HEK293 (cell line): ENCODE results near the gene TPP1.
A peak's percentile ranks its signal among the peaks of the same experiment; 100 is the strongest.

Experiments used
- CTCF ChIA-PET: fragments of 350-600 bp; formaldehyde crosslinking; extraction: SDS; loops from one replicate; lab custom pipeline; 2021; ENCODE audit warnings: antibody characterized with exemption; lab: Yijun Ruan, JAX
- POLR2A ChIA-PET: fragments of 300-600 bp; formaldehyde crosslinking; extraction: SDS; loops from one replicate; lab custom pipeline; 2020; ENCODE audit warnings: antibody characterized with exemption, inconsistent platforms; lab: Yijun Ruan, JAX
- H3K27ac ChIP-seq: fragments of 200-500 bp; sonication (Bioruptor generic); 2 replicates; pipeline ENCODE4 v1.5.1; 2014; ENCODE audit warnings: low read depth, low read length, control low read depth, inconsistent platforms; ENCODE audit errors: extremely low read depth
- H3K36me3 ChIP-seq, 2 experiments: fragments of 200-500 bp in 1 of 2; sonication (Bioruptor generic) in 1 of 2; 1 replicate in 1 of 2; 2 replicates in 1 of 2; pipeline ENCODE4 v1.5.1; 2014 to 2017; ENCODE audit warnings: inconsistent platforms in 2 of 2, low read length in 2 of 2; ENCODE audit not compliant: control insufficient read depth in 2 of 2, insufficient read depth in 1 of 2
- H3K4me1 ChIP-seq: fragments of 200-500 bp; sonication (Bioruptor generic); 2 replicates; pipeline ENCODE4 v1.5.1; 2014; ENCODE audit warnings: mild to moderate bottlenecking, low read length, inconsistent platforms; ENCODE audit not compliant: control insufficient read depth, insufficient read depth
- H3K4me3 ChIP-seq: 2 replicates; pipeline ENCODE4 v1.5.1; 2011; ENCODE audit warnings: low read depth, mild to moderate bottlenecking, control low read depth, low read length, moderate library complexity
- H3K9me3 ChIP-seq: fragments of 200-500 bp; sonication (Bioruptor generic); 2 replicates; pipeline ENCODE4 v1.5.1; 2014; ENCODE audit warnings: low read depth, low read length, inconsistent platforms; ENCODE audit not compliant: control insufficient read depth, insufficient read depth
- HIC1 ChIP-seq: fragments of 450-650 bp; formaldehyde crosslinking; IDR thresholded peaks from 2 replicates; pipeline ENCODE4 v1.5.1; 2016; ENCODE audit warnings: missing biosample characterization, missing genetic modification characterization
- KLF10 ChIP-seq: fragments of 450-650 bp; IDR thresholded peaks from 2 replicates; pipeline ENCODE4 v1.5.1; 2018; ENCODE audit warnings: missing biosample characterization, mild to moderate bottlenecking, missing genetic modification characterization
- KLF9 ChIP-seq: fragments of 450-650 bp; formaldehyde crosslinking; IDR thresholded peaks from 2 replicates; pipeline ENCODE4 v1.5.1; 2016; ENCODE audit warnings: missing biosample characterization, missing genetic modification characterization, low read depth
- PRDM2 ChIP-seq: fragments of 450-650 bp; formaldehyde crosslinking; IDR thresholded peaks from 2 replicates; pipeline ENCODE4 v1.5.1; 2016; ENCODE audit warnings: missing biosample characterization, missing genetic modification characterization, borderline replicate concordance
- SCRT2 ChIP-seq: fragments of 450-650 bp; formaldehyde crosslinking; IDR thresholded peaks from 2 replicates; pipeline ENCODE4 v1.5.1; 2016; ENCODE audit warnings: missing biosample characterization, missing genetic modification characterization
- WT1 ChIP-seq: fragments of 450-650 bp; formaldehyde crosslinking; IDR thresholded peaks from 2 replicates; pipeline ENCODE4 v1.5.1; 2016; ENCODE audit warnings: missing biosample characterization, missing genetic modification characterization
- ZBTB1 ChIP-seq: fragments of 450-650 bp; formaldehyde crosslinking; IDR thresholded peaks from 2 replicates; pipeline ENCODE4 v1.5.1; 2016; ENCODE audit warnings: missing biosample characterization, missing genetic modification characterization
- ZBTB10 ChIP-seq: fragments of 450-650 bp; formaldehyde crosslinking; IDR thresholded peaks from 2 replicates; pipeline ENCODE4 v1.5.1; 2016; ENCODE audit warnings: missing biosample characterization, missing genetic modification characterization
- ZNF19 ChIP-seq: fragments of 450-650 bp; formaldehyde crosslinking; IDR thresholded peaks from 2 replicates; pipeline ENCODE4; 2016; ENCODE audit warnings: missing biosample characterization, missing genetic modification characterization, low read depth
- ZNF433 ChIP-seq: fragments of 450-650 bp; formaldehyde crosslinking; IDR thresholded peaks from 2 replicates; pipeline ENCODE4 v1.5.1; 2016; ENCODE audit warnings: missing biosample characterization, missing genetic modification characterization, low read depth
- ZNF518A ChIP-seq: fragments of 450-650 bp; formaldehyde crosslinking; conservative IDR thresholded peaks from 2 replicates; pipeline ENCODE4 v1.5.1; 2016; ENCODE audit warnings: low read depth, missing biosample characterization, missing genetic modification characterization
- ZNF580 ChIP-seq: fragments of 450-650 bp; formaldehyde crosslinking; IDR thresholded peaks from 2 replicates; pipeline ENCODE4 v1.5.1; 2016; ENCODE audit warnings: missing biosample characterization, missing genetic modification characterization
- ZNF585B ChIP-seq: fragments of 450-650 bp; formaldehyde crosslinking; IDR thresholded peaks from 2 replicates; pipeline ENCODE4 v1.5.1; 2016; ENCODE audit warnings: missing biosample characterization, missing genetic modification characterization
- ZNF596 ChIP-seq: fragments of 450-650 bp; IDR thresholded peaks from 2 replicates; pipeline ENCODE4 v1.5.0; 2018; ENCODE audit warnings: missing biosample characterization, mild to moderate bottlenecking, missing genetic modification characterization, moderate library complexity
- ZNF707 ChIP-seq: fragments of 450-650 bp; formaldehyde crosslinking; IDR thresholded peaks from 2 replicates; pipeline ENCODE4 v1.5.1; 2016; ENCODE audit warnings: missing biosample characterization, missing genetic modification characterization
- ZNF837 ChIP-seq: fragments of 450-650 bp; formaldehyde crosslinking; IDR thresholded peaks from 2 replicates; pipeline ENCODE4 v1.5.1; 2016; ENCODE audit warnings: missing biosample characterization, missing genetic modification characterization

Gene TPP1

GRCh38 chr11:6607190-6607795 lies 11.9 kb downstream of the TPP1 start:
- Histone ChIP-seq H3K4me1 (no peaks in the 10 kb centered on the region), H3K27ac (peak overlapping the region; percentile 13; the same call in 1 of the 2 replicates), H3K9me3 (no peaks in the 10 kb centered on the region), H3K4me3 (no peak overlapping the region), H3K36me3 (peaks cover 0 to 47% of the 10 kb centered on the region in 2 experiments; a peak in 1 of 3 replicates)
- TF ChIP-seq SCRT2 (tag by site-specific recombination) (peak; percentile 63), ZNF19 (no peak), WT1 (tag by site-specific recombination) (no peak), ZNF596 (tag by site-specific recombination) (no peak), KLF10 (peak; percentile 20; the same call in 1 of the 2 replicates), PRDM2 (no peak)
- ChIA-PET CTCF (interaction anchor here (0.7 to 1.7 kb wide), 6 partner anchors 10 to 228 kb away, joined by 3 to 5 read pairs (median 4); partner anchors contain the start of gene MRPL17), POLR2A (interaction anchor here (0.7 to 1.5 kb wide), 7 partner anchors 12 to 126 kb away, joined by 3 to 12 read pairs (median 4); partner anchors contain the start of genes ARFIP2, MRPL17, TIMM10B and TPP1)

- Histone ChIP-seq H3K27ac (peak overlapping the region; percentile 4; the same call in 1 of the 2 replicates), H3K9me3 (no peaks in the 10 kb centered on the region), H3K4me1 (no peaks in the 10 kb centered on the region), H3K4me3 (no peak overlapping the region), H3K36me3 (peaks cover 0 to 53% of the 10 kb centered on the region in 2 experiments; a peak in 1 of 3 replicates)
- ChIA-PET POLR2A (interaction anchor here (0.7 to 1.5 kb wide), 7 partner anchors 12 to 125 kb away, joined by 3 to 12 read pairs (median 4); partner anchors contain the start of genes ARFIP2, MRPL17, TIMM10B and TPP1), CTCF (interaction anchor here (0.7 to 1.7 kb wide), 6 partner anchors 11 to 227 kb away, joined by 3 to 5 read pairs (median 4); partner anchors contain the start of gene MRPL17)
- TF ChIP-seq ZBTB10 (tag by site-specific recombination) (no peak), ZNF707 (tag by site-specific recombination) (no peak), ZNF518A (tag by site-specific recombination) (peak; percentile 33; the same call in 1 of the 2 replicates), HIC1 (tag by site-specific recombination) (no peak), ZNF580 (no peak), ZNF837 (tag by site-specific recombination) (no peak), ZBTB1 (no peak), ZNF433 (tag by site-specific recombination) (no peak), KLF9 (tag by site-specific recombination) (peak; percentile 79), ZNF585B (tag by site-specific recombination) (no peak)
Observed at GRCh38 chr11:6606471-6607189, 12.6 kb downstream of the TPP1 start.
